WI38 (cell line): ENCODE measurements around the gene MYO3B.

ENCODE experiments used
- H3K4me3 ChIP-seq: 2 replicates; pipeline ENCODE4 v1.5.1; 2011; ENCODE audit warnings: low read depth, mild to moderate bottlenecking, control low read depth, low read length
- TF ChIP-seq, protein P1 (sequence below): IDR thresholded peaks from 2 replicates; pipeline ENCODE4 v1.5.1; 2012; ENCODE audit warnings: low read depth, mild to moderate bottlenecking, control low read depth, low read length

MYO3B gene

DNA sequence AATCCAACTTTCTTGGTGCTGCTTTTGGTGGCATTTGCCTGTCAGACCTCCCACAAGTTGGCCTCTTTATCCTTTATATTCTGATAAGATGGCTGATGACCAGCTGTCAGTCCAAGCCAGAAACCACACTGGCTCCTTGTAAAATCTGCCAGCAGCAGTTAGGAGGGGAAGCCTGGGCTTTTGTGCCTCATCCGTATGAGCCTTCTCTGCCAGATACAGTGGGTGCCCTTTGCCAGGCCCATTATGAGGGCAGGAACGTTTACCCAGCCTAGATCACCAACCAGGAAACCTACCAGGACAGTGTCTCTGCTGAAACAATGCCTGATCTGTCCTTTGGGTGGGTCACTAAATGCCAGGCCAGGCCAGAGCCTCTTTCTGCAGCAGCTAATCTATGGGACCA lies 334.3 kb downstream of the MYO3B start:
- H3K4me3 ChIP-seq: no peak overlapping the region
- TF ChIP-seq, protein P1, sequence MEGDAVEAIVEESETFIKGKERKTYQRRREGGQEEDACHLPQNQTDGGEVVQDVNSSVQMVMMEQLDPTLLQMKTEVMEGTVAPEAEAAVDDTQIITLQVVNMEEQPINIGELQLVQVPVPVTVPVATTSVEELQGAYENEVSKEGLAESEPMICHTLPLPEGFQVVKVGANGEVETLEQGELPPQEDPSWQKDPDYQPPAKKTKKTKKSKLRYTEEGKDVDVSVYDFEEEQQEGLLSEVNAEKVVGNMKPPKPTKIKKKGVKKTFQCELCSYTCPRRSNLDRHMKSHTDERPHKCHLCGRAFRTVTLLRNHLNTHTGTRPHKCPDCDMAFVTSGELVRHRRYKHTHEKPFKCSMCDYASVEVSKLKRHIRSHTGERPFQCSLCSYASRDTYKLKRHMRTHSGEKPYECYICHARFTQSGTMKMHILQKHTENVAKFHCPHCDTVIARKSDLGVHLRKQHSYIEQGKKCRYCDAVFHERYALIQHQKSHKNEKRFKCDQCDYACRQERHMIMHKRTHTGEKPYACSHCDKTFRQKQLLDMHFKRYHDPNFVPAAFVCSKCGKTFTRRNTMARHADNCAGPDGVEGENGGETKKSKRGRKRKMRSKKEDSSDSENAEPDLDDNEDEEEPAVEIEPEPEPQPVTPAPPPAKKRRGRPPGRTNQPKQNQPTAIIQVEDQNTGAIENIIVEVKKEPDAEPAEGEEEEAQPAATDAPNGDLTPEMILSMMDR: no peak

DNA sequence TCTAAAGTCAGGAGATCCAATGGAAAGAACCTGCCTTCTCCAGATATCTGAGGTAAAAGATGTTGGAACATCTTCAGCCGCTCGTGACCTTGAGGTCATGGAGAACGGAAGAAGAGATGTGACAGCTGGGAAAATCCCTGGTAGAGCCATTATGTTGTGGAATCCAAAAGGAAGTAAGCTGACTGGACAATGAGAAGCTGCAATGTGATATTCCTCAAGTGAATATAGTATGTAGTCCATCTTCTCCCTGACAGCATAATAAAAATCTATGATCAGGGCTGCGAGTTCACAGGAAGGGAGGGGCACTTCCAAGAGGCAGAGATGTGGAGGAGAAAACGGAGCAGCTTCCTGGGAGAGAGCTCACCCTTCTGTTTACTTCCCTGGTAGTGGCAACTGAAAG lies 336.2 kb downstream of the MYO3B start:
- TF ChIP-seq, protein P1: no peak

DNA sequence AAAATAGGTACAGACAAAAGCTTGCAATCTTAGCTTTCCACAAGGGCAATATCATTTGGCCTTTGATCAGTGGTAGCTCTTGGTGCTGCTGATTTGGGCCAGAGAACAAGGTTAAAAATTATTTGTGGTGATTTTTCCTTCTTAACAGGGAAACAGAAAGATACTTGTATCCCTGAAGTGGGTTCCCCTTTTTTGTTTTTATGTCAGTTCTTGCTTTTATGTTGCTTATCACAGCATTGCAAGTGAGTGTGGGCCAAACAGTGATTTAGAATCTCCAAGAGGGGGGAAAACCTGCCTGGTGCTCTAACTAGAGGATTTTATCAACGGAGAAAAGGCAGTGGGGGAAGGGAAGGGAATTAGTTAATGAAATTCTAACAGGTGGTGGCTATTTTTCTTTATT lies 339.6 kb downstream of the MYO3B start:
- H3K4me3 ChIP-seq: no peak overlapping the region
- TF ChIP-seq, protein P1: no peak

More for the DNA sequence above, 336.2 kb downstream of the MYO3B start:
- no peak overlapping the region for H3K4me3 ChIP-seq

DNA sequence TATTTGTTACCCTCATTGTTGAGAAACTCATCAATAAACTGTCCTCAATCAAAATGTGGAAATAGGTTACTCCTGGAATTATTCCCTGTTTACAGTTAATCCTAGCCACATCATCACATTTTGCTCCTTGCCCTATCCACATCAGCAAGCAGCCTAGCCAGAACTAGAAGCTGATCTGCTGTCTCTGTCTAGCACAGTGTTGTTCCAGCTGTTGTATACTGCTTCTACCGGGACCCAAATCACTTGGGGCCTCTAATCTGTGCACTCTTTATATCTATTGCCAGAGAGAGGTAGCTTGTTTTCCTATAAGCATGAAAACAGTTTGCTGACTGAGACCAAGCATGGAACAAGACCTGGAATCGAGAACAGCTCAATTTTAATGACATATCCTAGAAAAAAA lies 341.0 kb downstream of the MYO3B start:
- TF ChIP-seq, protein P1: no peak
- no peak overlapping the region for H3K4me3 ChIP-seq

DNA sequence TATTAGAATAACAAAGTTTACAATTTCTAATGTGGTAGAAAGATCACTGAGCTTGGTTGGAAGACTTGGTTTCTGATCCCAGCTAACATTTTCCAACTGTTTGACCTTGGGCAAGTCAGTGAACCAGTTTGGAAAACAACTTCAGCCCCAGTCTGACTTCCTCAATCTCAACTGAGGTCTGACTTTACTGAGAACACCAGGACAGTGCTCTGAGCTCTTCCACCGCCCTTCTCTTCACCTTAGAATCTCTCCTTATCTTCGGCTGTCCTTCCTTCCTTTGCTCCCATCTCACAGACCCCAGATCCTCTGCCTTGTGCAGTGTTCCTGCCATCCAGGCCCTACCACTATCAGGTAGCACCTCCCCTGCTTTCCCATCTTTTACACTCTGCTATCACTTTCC lies 343.4 kb downstream of the MYO3B start:
- no peak overlapping the region for H3K4me3 ChIP-seq
- TF ChIP-seq, protein P1: no peak

DNA sequence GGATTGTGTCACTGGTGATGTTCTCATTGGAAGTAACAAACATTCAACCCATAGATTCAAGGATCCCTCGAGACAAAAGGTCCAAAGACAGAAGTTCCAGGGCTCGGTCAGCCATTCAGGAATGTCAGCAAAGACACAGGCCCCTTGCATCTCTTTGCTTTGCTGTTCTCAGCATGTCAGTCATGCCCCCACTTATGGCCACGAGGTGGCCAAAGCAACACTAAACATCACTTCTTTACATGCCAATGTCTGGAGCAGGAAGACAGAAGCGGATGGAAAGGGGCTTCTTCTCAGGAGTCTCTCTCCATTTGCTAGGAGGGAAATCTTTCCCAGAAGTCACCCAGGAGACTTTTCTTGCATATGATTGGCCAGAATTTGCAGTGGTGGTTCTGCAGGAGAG lies 345.6 kb downstream of the MYO3B start:
- H3K4me3 ChIP-seq: no peak overlapping the region
- TF ChIP-seq, protein P1: no peak

DNA sequence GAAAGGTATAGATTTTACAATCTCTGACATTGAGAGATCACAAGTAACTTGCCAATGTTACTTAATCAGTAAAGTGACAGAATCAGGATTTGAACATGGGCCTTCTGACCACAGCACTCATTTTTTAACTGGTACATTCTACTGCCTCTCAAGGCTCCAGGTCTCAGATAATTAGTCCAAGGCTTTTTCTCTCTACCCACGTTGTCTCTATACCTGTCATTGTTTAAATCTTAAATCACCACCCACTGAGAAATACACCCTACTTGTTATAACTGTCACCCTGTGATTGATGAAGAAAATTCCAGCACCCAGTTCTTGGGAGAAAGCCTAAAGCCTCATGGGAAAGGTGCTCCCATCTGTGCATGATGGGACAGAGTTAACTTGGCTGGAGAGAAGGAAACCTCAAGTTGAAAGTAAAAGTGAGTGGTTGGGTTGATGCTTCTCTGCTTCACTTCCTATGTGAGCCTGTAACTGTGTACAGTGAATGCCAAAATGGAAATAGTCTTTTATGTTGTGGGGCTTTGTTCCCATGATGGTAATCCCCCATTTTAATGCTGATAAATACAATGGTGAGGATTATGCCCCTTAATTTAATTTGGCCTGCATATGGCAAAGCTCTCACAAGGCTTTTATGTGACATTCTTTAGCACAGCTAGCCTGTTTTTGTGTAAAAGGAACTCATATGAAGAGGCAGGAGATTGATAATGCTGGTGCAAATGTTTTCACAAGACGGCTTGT lies 347.1 kb downstream of the MYO3B start:
- H3K4me3 ChIP-seq: no peak overlapping the region
- TF ChIP-seq, protein P1: no peak
